Panc1 (cell line): Measurements from ENCODE around the gene PUS1. TPM values are rescaled to one million over a fixed set of nuclear protein-coding genes. Genes with fewer than 3 reads are reported as not detected.

Source experiments
- ATAC-seq: fragments of 200-7000 bp; cut with Tn5 transposase; 2 replicates; pipeline ENCODE4 v1.9.1; 2020; ENCODE audit warnings: mild to moderate bottlenecking, moderate library complexity
- BruUV-seq: library from RNA; stranded (reverse); fragments of 400-500 nt; replicated peaks from 2 replicates; lab custom pipeline; 2021; lab: Mats Ljungman, UMichigan
- CTCF ChIA-PET: fragments of 300-600 bp; sonication (Branson Sonifier 250); formaldehyde crosslinking; loops from one replicate; lab custom pipeline; 2022; ENCODE audit warnings: antibody characterized with exemption; lab: Charles Lee
- POLR2A ChIA-PET: fragments of 300-600 bp; sonication (Branson Sonifier 250); formaldehyde crosslinking; loops from one replicate; lab custom pipeline; 2022; ENCODE audit warnings: antibody characterized with exemption; lab: Charles Lee
- DNase-seq: peaks from one replicate; pipeline ENCODE4 v3.0.0-alpha.2; 2010; ENCODE audit warnings: low read depth, low spot score
- H3K27ac ChIP-seq: 2 replicates; pipeline ENCODE4 v1.5.1; 2011; ENCODE audit warnings: mild to moderate bottlenecking, low read length, inconsistent platforms
- H3K27me3 ChIP-seq: fragments of 200-500 bp; sonication (Bioruptor generic); 2 replicates; pipeline ENCODE4 v1.6.0; 2014; ENCODE audit warnings: low read length, inconsistent platforms; ENCODE audit not compliant: control insufficient read depth, insufficient read depth
- H3K36me3 ChIP-seq: fragments of 200-500 bp; sonication (Bioruptor generic); 2 replicates; pipeline ENCODE4 v1.5.1; 2014; ENCODE audit warnings: inconsistent platforms, mild to moderate bottlenecking, low read length, moderate library complexity; ENCODE audit not compliant: control insufficient read depth, insufficient read depth
- H3K4me1 ChIP-seq: 2 replicates; pipeline ENCODE4 v1.5.1; 2011; ENCODE audit warnings: inconsistent platforms, mild to moderate bottlenecking, low read length, moderate library complexity; ENCODE audit not compliant: control insufficient read depth, insufficient read depth
- H3K4me3 ChIP-seq, 2 experiments: 2 replicates each; pipeline ENCODE4 v1.5.1; 2011 to 2012; ENCODE audit warnings: low read depth in 2 of 2, low read length in 2 of 2, mild to moderate bottlenecking in 2 of 2, inconsistent platforms in 1 of 2, moderate library complexity in 1 of 2
- H3K9me3 ChIP-seq: fragments of 200-500 bp; sonication (Bioruptor generic); 2 replicates; pipeline ENCODE4 v1.5.1; 2014; ENCODE audit warnings: low read depth, mild to moderate bottlenecking, inconsistent platforms, low read length, moderate library complexity; ENCODE audit not compliant: control insufficient read depth, insufficient read depth
- CTCF ChIP-seq: fragments of 450-650 bp; IDR thresholded peaks from 2 replicates; pipeline ENCODE4 v1.5.1; 2017; ENCODE audit warnings: mild to moderate bottlenecking
- POLR2AphosphoS5 ChIP-seq: IDR thresholded peaks from 2 replicates; pipeline ENCODE4 v1.6.1; 2012; ENCODE audit warnings: mild to moderate bottlenecking, low read depth, low read length, moderate library complexity
- SIN3A ChIP-seq: IDR thresholded peaks from 2 replicates; pipeline ENCODE4 v1.6.1; 2012; ENCODE audit warnings: low read depth, mild to moderate bottlenecking, low read length, moderate library complexity, borderline replicate concordance; ENCODE audit not compliant: insufficient read depth
- TCF7L2 ChIP-seq: IDR thresholded peaks from 2 replicates; pipeline ENCODE4 v1.6.1; 2011; ENCODE audit warnings: mild to moderate bottlenecking, low read depth, low read length, inconsistent platforms
- in situ Hi-C: cut with HindIII; loops from 2 replicates; pipeline ENCODE4 v1.10.0; 2016; ENCODE audit warnings: low sequenced_read_pairs, low pct_unique_long_range_greater_than_20kb
- intact Hi-C: fragments of 100-400 bp; cut with micrococcal nuclease; formaldehyde crosslinking; loops from one replicate; pipeline ENCODE4 v1.10.0; 2022; ENCODE audit not compliant: unreplicated experiment
- total RNA-seq: library from RNA; stranded (reverse); gene quantifications from one replicate; pipeline ENCODE4 v1.2.1, GENCODE V29; 2021; ENCODE audit not compliant: unreplicated experiment
- TF ChIP-seq, protein P1 (sequence below), 2 experiments: IDR thresholded peaks; 2 replicates each; pipeline ENCODE4 v1.6.1; 2011 to 2012; ENCODE audit warnings: low read depth in 2 of 2, control low read depth in 1 of 2, low read length in 1 of 2, mild to moderate bottlenecking in 1 of 2, moderate library complexity in 1 of 2; ENCODE audit not compliant: insufficient read depth in 1 of 2

Gene PUS1
- total RNA-seq, 1 experiment from 2014 or later = 108 TPM

GRCh38 chr12:131930510-131930909 lies 1.4 kb downstream of the PUS1 start:
- CTCF ChIA-PET = no interaction called here
- H3K27ac ChIP-seq = peak overlapping the region; percentile 86
- ATAC-seq = no peak
- peaks cover 17% of the 10 kb centered on the region for H3K36me3 ChIP-seq
- no TSS peak for BruUV-seq
- H3K27me3 ChIP-seq = no peaks in the 10 kb centered on the region
- DNase-seq = no peak
- no peak for TF ChIP-seq CTCF
- TF ChIP-seq, protein P1, sequence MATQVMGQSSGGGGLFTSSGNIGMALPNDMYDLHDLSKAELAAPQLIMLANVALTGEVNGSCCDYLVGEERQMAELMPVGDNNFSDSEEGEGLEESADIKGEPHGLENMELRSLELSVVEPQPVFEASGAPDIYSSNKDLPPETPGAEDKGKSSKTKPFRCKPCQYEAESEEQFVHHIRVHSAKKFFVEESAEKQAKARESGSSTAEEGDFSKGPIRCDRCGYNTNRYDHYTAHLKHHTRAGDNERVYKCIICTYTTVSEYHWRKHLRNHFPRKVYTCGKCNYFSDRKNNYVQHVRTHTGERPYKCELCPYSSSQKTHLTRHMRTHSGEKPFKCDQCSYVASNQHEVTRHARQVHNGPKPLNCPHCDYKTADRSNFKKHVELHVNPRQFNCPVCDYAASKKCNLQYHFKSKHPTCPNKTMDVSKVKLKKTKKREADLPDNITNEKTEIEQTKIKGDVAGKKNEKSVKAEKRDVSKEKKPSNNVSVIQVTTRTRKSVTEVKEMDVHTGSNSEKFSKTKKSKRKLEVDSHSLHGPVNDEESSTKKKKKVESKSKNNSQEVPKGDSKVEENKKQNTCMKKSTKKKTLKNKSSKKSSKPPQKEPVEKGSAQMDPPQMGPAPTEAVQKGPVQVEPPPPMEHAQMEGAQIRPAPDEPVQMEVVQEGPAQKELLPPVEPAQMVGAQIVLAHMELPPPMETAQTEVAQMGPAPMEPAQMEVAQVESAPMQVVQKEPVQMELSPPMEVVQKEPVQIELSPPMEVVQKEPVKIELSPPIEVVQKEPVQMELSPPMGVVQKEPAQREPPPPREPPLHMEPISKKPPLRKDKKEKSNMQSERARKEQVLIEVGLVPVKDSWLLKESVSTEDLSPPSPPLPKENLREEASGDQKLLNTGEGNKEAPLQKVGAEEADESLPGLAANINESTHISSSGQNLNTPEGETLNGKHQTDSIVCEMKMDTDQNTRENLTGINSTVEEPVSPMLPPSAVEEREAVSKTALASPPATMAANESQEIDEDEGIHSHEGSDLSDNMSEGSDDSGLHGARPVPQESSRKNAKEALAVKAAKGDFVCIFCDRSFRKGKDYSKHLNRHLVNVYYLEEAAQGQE (IDR thresholded peaks at IDR 0.05; ENCODE audit: insufficient read depth in 1 of 2, low read depth in 2 of 2, low read length in 1 of 2) = no peak
- no peaks in the 10 kb centered on the region for H3K9me3 ChIP-seq
- POLR2A ChIA-PET = interaction anchor here (0.7 kb wide), 1 partner anchor 333 kb away, joined by 3 read pairs; no protein-coding TSS in a partner anchor
- in situ Hi-C loops (no loop called here), intact Hi-C loops (no loop called here)
- no peaks in the 10 kb centered on the region for H3K4me1 ChIP-seq
- peak overlapping the region; percentile 78 to 85 for H3K4me3 ChIP-seq

GRCh38 chr12:131933387-131933786 lies 4.3 kb downstream of the PUS1 start:
- POLR2A ChIA-PET = no interaction called here
- TSS peak; percentile 14 for BruUV-seq
- CTCF ChIA-PET = no interaction called here

More at GRCh38 chr12:131933387-131933786, 4.3 kb downstream of the PUS1 start:
- H3K27ac ChIP-seq = no peak overlapping the region
- H3K4me3 ChIP-seq = no peak overlapping the region
- TF ChIP-seq, protein P1 (IDR thresholded peaks at IDR 0.05; ENCODE audit: insufficient read depth in 1 of 2, low read depth in 2 of 2, low read length in 1 of 2) = no peak
- no peak for TF ChIP-seq CTCF
- TF ChIP-seq POLR2AphosphoS5 = no peak
- no peak for TF ChIP-seq SIN3A
- TF ChIP-seq TCF7L2 = no peak
- H3K27me3 ChIP-seq = no peaks in the 10 kb centered on the region
- H3K9me3 ChIP-seq = no peaks in the 10 kb centered on the region
- peaks cover 17% of the 10 kb centered on the region for H3K36me3 ChIP-seq
- ATAC-seq (no peak), DNase-seq (no peak)
- intact Hi-C loops = no loop called here
- no peaks in the 10 kb centered on the region for H3K4me1 ChIP-seq
- in situ Hi-C loops = no loop called here
